B cell (primary cell): ENCODE results near the gene DEPDC1B. TPM values are rescaled to one million over a fixed set of nuclear protein-coding genes. Genes with fewer than 3 reads are reported as not detected.

Source experiments
- ATAC-seq: fragments of 200-7000 bp; cut with Tn5 transposase; one replicate; pipeline ENCODE4 v1.10.0; 2021; ENCODE audit warnings: low read depth, mild to moderate bottlenecking, moderate number of reproducible peaks, moderate library complexity
- CTCF ChIA-PET: fragments of 350-600 bp; sonication (Branson Sonifier 250); formaldehyde crosslinking; loops from one replicate; lab custom pipeline; 2021; ENCODE audit warnings: antibody characterized with exemption, inconsistent platforms; lab: Charles Lee
- POLR2A ChIA-PET: fragments of 350-600 bp; sonication (Branson Sonifier 250); formaldehyde crosslinking; loops from one replicate; lab custom pipeline; 2021; ENCODE audit warnings: antibody characterized with exemption; lab: Charles Lee
- DNase-seq: peaks from one replicate; pipeline ENCODE4 v3.0.0; 2013
- H2AFZ ChIP-seq: 2 replicates; pipeline ENCODE4 v1.6.1; 2012; ENCODE audit warnings: mild to moderate bottlenecking, low read depth, low read length; ENCODE audit not compliant: insufficient read depth, poor library complexity, severe bottlenecking
- H3K27ac ChIP-seq, 2 donors: 1 replicate in 1 of 2; 2 replicates in 1 of 2; pipeline ENCODE4 v1.5.1; 2012 to 2013; ENCODE audit warnings: low read length in 2 of 2, mild to moderate bottlenecking in 2 of 2, moderate library complexity in 1 of 2
- H3K27me3 ChIP-seq, 4 experiments: fragments of 200-600 bp in 1 of 4; sonication (generic) in 1 of 4; replicated peaks in 1 of 4; 1 replicate in 2 of 4; 2 replicates in 2 of 4; pipeline versions ENCODE4 v1.6.1 to v1.7.0; 2013 to 2016; ENCODE audit warnings: low read length in 3 of 4, mild to moderate bottlenecking in 2 of 4, mixed read lengths in 1 of 4, moderate library complexity in 1 of 4; ENCODE audit not compliant: insufficient read depth in 4 of 4, control insufficient read depth in 3 of 4; ENCODE audit errors: control extremely low read depth in 1 of 4
- H3K36me3 ChIP-seq, 2 experiments: replicated peaks in 1 of 2; 1 replicate in 1 of 2; 2 replicates in 1 of 2; pipeline versions ENCODE4 v1.6.1 to v1.7.1; 2013; ENCODE audit warnings: low read length in 1 of 2; ENCODE audit not compliant: insufficient read depth in 2 of 2, control insufficient read depth in 1 of 2; ENCODE audit errors: control extremely low read depth in 1 of 2, extremely low read depth in 1 of 2
- H3K4me1 ChIP-seq, 2 donors: fragments of 200-600 bp in 1 of 2; sonication (generic) in 1 of 2; 1 replicate in 1 of 2; 2 replicates in 1 of 2; pipeline versions ENCODE4 v1.5.1 to v1.6.1; 2013 to 2017; ENCODE audit warnings: low read length in 2 of 2; ENCODE audit not compliant: control insufficient read depth in 2 of 2, insufficient read depth in 2 of 2
- H3K4me2 ChIP-seq: replicated peaks from 2 replicates; pipeline ENCODE3; 2012; ENCODE audit warnings: mild to moderate bottlenecking, low read depth, low read length; ENCODE audit not compliant: poor library complexity, severe bottlenecking
- H3K4me3 ChIP-seq, 5 experiments: fragments of 200-600 bp in 1 of 5; sonication (generic) in 1 of 5; 1 replicate in 3 of 5; 2 replicates in 2 of 5; pipeline versions ENCODE4 v1.5.1 to v1.7.0; 2011 to 2016; ENCODE audit warnings: low read length in 4 of 5, mild to moderate bottlenecking in 4 of 5, low read depth in 2 of 5, control low read depth in 1 of 5, moderate library complexity in 1 of 5; ENCODE audit not compliant: insufficient read depth in 1 of 5; ENCODE audit errors: control extremely low read depth in 1 of 5, extremely low read depth in 1 of 5
- H3K79me2 ChIP-seq: fragments of 200-600 bp; sonication (generic); one replicate; pipeline ENCODE4 v1.6.0; 2016; ENCODE audit warnings: low read length; ENCODE audit not compliant: control insufficient read depth, insufficient read depth
- H3K9ac ChIP-seq: fragments of 200-600 bp; sonication (generic); 2 replicates; pipeline ENCODE4 v1.6.1; 2017; ENCODE audit warnings: mild to moderate bottlenecking, low read length, moderate library complexity
- H3K9me3 ChIP-seq, 3 donors: one replicate each; pipeline versions ENCODE4 v1.6.1 to v1.7.1; 2013; ENCODE audit warnings: low read length in 2 of 3; ENCODE audit not compliant: control insufficient read depth in 2 of 3, insufficient read depth in 1 of 3; ENCODE audit errors: control extremely low read depth in 1 of 3
- H4K20me1 ChIP-seq: 2 replicates; pipeline ENCODE4 v1.6.0; 2012; ENCODE audit warnings: mild to moderate bottlenecking, low read length; ENCODE audit not compliant: insufficient read depth, control insufficient read depth, poor library complexity, severe bottlenecking
- H3K27ac Mint-ChIP-seq: one replicate; pipeline ENCODE4 v1.8.0; 2021; ENCODE audit warnings: mixed read lengths
- H3K27me3 Mint-ChIP-seq: one replicate; pipeline ENCODE4 v1.8.0; 2021; ENCODE audit warnings: mixed read lengths
- H3K4me1 Mint-ChIP-seq: one replicate; pipeline ENCODE4 v1.8.0; 2021; ENCODE audit warnings: mixed read lengths
- H3K4me3 Mint-ChIP-seq: one replicate; pipeline ENCODE4 v1.8.0; 2021; ENCODE audit warnings: mixed read lengths
- H3K9me3 Mint-ChIP-seq: one replicate; pipeline ENCODE4 v1.8.0; 2022; ENCODE audit warnings: mixed read lengths; ENCODE audit not compliant: insufficient read depth
- EZH2 ChIP-seq: IDR thresholded peaks from 2 replicates; pipeline ENCODE4 v1.6.1; 2012; ENCODE audit warnings: borderline replicate concordance, low read depth, mild to moderate bottlenecking, moderate library complexity, low read length; ENCODE audit not compliant: insufficient read depth, poor library complexity, severe bottlenecking
- WGBS: methylation state at CpG from one replicate; pipeline ENCODE4 v1.1.5; 2013; ENCODE audit warnings: missing lambda C conversion rate; ENCODE audit not compliant: insufficient coverage; 5-methylcytosine and 5-hydroxymethylcytosine counted together
- intact Hi-C: fragments of 100-400 bp; cut with micrococcal nuclease; formaldehyde crosslinking; loops from one replicate; pipeline ENCODE4 v1.10.0; 2022
- polyA plus RNA-seq: library from polyadenylated mRNA; depleted of rRNA; stranded (reverse); fragments of >200 nt; gene quantifications from 2 replicates; pipeline ENCODE4 v1.2.3, GENCODE V29; 2012
- total RNA-seq, 2 donors: library from RNA; stranded (reverse); fragments of 120-200 nt in 1 of 2; gene quantifications; 1 replicate in 1 of 2; 2 replicates in 1 of 2; pipeline versions ENCODE4 v1.2.3 to v1.2.4, GENCODE V29; 2013 to 2022
- TF ChIP-seq, protein P1 (sequence below): fragments of 200-600 bp; IDR thresholded peaks from one replicate; pipeline ENCODE4 v1.8.0; 2022; ENCODE audit warnings: antibody characterized with exemption, mild to moderate bottlenecking

The DEPDC1B gene
- total and polyA plus RNA-seq, 2 donors (not counting 1 experiment from before 2014, with no cell fraction given) = 0.04 to 0.25 TPM

- no peak overlapping the region for H3K27ac Mint-ChIP-seq
- no peaks in the 10 kb centered on the region for H3K9me3 ChIP-seq
Observed at GRCh38 chr5:60638300-60638699, 61.7 kb downstream of the DEPDC1B start.

DNA sequence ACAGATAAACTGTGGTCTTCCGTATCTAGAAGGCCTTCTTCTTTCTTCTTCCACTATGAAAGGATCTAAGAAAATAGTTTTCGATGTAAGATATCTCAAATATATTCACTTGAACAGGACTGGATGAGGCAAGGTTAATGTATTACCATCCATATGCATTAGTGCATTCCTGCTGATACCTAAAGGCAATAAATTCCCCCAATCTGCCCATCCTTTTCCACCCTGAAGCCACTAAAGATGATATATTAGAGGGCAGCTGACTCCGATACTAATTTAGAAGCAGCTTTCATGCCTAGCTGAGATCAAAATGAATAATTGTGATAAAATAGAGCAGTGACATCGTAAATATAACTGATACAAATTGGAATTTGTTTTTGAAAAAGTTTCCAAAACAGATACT, 63.3 kb downstream of the DEPDC1B start:
- Mint-ChIP-seq H3K27me3 (no peaks in the 10 kb centered on the region), H3K27ac (no peak overlapping the region), H3K4me3 (no peak overlapping the region), H3K4me1 (no peaks in the 10 kb centered on the region), H3K9me3 (no peaks in the 10 kb centered on the region)
- no peaks in the 10 kb centered on the region for H3K79me2 ChIP-seq
- H3K36me3 ChIP-seq = no peaks in the 10 kb centered on the region
- CTCF ChIA-PET = no interaction called here
- no peak for ATAC-seq
- H3K9ac ChIP-seq = no peak overlapping the region
- POLR2A ChIA-PET = no interaction called here
- no CpG with 5 or more reads among the region's 4 CpGs for WGBS
- H3K4me3 ChIP-seq = no peak overlapping the region
- intact Hi-C loops = no loop called here
- TF ChIP-seq, protein P1, sequence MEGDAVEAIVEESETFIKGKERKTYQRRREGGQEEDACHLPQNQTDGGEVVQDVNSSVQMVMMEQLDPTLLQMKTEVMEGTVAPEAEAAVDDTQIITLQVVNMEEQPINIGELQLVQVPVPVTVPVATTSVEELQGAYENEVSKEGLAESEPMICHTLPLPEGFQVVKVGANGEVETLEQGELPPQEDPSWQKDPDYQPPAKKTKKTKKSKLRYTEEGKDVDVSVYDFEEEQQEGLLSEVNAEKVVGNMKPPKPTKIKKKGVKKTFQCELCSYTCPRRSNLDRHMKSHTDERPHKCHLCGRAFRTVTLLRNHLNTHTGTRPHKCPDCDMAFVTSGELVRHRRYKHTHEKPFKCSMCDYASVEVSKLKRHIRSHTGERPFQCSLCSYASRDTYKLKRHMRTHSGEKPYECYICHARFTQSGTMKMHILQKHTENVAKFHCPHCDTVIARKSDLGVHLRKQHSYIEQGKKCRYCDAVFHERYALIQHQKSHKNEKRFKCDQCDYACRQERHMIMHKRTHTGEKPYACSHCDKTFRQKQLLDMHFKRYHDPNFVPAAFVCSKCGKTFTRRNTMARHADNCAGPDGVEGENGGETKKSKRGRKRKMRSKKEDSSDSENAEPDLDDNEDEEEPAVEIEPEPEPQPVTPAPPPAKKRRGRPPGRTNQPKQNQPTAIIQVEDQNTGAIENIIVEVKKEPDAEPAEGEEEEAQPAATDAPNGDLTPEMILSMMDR = no peak
- no peak for TF ChIP-seq EZH2
- no peak for DNase-seq
- H4K20me1 ChIP-seq = no peaks in the 10 kb centered on the region
- no peak overlapping the region for H2AFZ ChIP-seq
- no peak overlapping the region for H3K4me2 ChIP-seq
- H3K27ac ChIP-seq = no peak overlapping the region
- H3K4me1 ChIP-seq = no peaks in the 10 kb centered on the region
- no peaks in the 10 kb centered on the region for H3K9me3 ChIP-seq
- no peaks in the 10 kb centered on the region for H3K27me3 ChIP-seq

More at GRCh38 chr5:60638300-60638699, 61.7 kb downstream of the DEPDC1B start:
- Histone ChIP-seq H3K79me2 (no peaks in the 10 kb centered on the region), H2AFZ (no peak overlapping the region), H3K9ac (no peak overlapping the region), H3K4me2 (no peak overlapping the region), H3K36me3 (no peaks in the 10 kb centered on the region), H4K20me1 (no peaks in the 10 kb centered on the region), H3K27ac (no peak overlapping the region), H3K27me3 (no peaks in the 10 kb centered on the region), H3K4me1 (no peaks in the 10 kb centered on the region), H3K4me3 (no peak overlapping the region)
- ATAC-seq (no peak), DNase-seq (no peak)
- TF ChIP-seq, protein P1 = no peak
- no peak for TF ChIP-seq EZH2
- no peaks in the 10 kb centered on the region for H3K27me3 Mint-ChIP-seq
- no peaks in the 10 kb centered on the region for H3K4me1 Mint-ChIP-seq
- intact Hi-C loops = no loop called here
- H3K9me3 Mint-ChIP-seq = no peaks in the 10 kb centered on the region
- POLR2A ChIA-PET = no interaction called here
- CTCF ChIA-PET = interaction anchor here (1.5 kb wide), 1 partner anchor 12 kb away, joined by 5 read pairs; no protein-coding TSS in a partner anchor
- H3K4me3 Mint-ChIP-seq = no peak overlapping the region
